ENCODE measurements around the gene ADH5. TPM values are rescaled to one million over a fixed set of nuclear protein-coding genes. Genes with fewer than 3 reads are reported as not detected.
"Not testable (repeated sequence)": the region's sequence is repeated elsewhere in the genome, so short reads cannot be mapped to it uniquely, and the experiment has no call there.

Gene ADH5
- total and polyA plus RNA-seq, 4 donors: 90.4 to 190 (median 120) TPM

DNA sequence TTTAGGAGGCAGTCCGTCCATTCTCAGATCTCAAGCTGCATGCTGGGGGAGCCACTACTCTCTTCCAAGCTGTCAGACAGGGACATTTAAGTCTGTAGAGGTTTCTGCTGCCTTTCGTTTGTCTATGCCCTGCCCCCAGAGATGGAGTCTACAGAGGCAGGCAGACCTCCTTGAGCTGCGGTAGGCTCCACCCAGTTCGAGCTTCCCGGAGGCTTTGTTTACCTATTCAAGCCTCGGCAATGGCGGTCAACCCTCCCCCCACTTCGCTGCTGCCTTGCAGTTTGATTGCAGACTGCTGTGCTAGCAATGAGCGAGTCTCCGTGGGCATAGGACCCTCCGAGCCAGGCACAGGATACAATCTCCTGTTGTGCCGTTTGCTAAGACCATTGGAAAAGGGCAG lies 10.7 kb upstream of the ADH5 start:
- no peak overlapping the region for H3K27ac ChIP-seq (ENCODE audit: low read depth in 1 of 2, low read length in 2 of 2)
- no peak for TF ChIP-seq GABPA (IDR thresholded peaks at IDR 0.05 in 1 of 2, conservative IDR thresholded peaks at IDR 0.05 in 1 of 2)
- no peak for TF ChIP-seq NR2F2 (IDR thresholded peaks at IDR 0.05)
- TF ChIP-seq, protein P1, sequence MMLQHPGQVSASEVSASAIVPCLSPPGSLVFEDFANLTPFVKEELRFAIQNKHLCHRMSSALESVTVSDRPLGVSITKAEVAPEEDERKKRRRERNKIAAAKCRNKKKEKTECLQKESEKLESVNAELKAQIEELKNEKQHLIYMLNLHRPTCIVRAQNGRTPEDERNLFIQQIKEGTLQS (IDR thresholded peaks at IDR 0.05): no peak
- no peak for TF ChIP-seq SP1 (IDR thresholded peaks at IDR 0.05)
- no peak for TF ChIP-seq RXRA (IDR thresholded peaks at IDR 0.05)
- no peak for TF ChIP-seq RAD21 (IDR thresholded peaks at IDR 0.05)
- no peak for TF ChIP-seq EGR1 (IDR thresholded peaks at IDR 0.05; ENCODE audit: low read depth in 2 of 2)
- TF ChIP-seq, protein P2, sequence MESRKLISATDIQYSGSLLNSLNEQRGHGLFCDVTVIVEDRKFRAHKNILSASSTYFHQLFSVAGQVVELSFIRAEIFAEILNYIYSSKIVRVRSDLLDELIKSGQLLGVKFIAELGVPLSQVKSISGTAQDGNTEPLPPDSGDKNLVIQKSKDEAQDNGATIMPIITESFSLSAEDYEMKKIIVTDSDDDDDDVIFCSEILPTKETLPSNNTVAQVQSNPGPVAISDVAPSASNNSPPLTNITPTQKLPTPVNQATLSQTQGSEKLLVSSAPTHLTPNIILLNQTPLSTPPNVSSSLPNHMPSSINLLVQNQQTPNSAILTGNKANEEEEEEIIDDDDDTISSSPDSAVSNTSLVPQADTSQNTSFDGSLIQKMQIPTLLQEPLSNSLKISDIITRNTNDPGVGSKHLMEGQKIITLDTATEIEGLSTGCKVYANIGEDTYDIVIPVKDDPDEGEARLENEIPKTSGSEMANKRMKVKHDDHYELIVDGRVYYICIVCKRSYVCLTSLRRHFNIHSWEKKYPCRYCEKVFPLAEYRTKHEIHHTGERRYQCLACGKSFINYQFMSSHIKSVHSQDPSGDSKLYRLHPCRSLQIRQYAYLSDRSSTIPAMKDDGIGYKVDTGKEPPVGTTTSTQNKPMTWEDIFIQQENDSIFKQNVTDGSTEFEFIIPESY (IDR thresholded peaks at IDR 0.05): no peak
- TF ChIP-seq, protein P3, sequence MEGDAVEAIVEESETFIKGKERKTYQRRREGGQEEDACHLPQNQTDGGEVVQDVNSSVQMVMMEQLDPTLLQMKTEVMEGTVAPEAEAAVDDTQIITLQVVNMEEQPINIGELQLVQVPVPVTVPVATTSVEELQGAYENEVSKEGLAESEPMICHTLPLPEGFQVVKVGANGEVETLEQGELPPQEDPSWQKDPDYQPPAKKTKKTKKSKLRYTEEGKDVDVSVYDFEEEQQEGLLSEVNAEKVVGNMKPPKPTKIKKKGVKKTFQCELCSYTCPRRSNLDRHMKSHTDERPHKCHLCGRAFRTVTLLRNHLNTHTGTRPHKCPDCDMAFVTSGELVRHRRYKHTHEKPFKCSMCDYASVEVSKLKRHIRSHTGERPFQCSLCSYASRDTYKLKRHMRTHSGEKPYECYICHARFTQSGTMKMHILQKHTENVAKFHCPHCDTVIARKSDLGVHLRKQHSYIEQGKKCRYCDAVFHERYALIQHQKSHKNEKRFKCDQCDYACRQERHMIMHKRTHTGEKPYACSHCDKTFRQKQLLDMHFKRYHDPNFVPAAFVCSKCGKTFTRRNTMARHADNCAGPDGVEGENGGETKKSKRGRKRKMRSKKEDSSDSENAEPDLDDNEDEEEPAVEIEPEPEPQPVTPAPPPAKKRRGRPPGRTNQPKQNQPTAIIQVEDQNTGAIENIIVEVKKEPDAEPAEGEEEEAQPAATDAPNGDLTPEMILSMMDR (IDR thresholded peaks at IDR 0.05; ENCODE audit: low read depth, low read length, missing input control): no peak
- TF ChIP-seq, protein P4, sequence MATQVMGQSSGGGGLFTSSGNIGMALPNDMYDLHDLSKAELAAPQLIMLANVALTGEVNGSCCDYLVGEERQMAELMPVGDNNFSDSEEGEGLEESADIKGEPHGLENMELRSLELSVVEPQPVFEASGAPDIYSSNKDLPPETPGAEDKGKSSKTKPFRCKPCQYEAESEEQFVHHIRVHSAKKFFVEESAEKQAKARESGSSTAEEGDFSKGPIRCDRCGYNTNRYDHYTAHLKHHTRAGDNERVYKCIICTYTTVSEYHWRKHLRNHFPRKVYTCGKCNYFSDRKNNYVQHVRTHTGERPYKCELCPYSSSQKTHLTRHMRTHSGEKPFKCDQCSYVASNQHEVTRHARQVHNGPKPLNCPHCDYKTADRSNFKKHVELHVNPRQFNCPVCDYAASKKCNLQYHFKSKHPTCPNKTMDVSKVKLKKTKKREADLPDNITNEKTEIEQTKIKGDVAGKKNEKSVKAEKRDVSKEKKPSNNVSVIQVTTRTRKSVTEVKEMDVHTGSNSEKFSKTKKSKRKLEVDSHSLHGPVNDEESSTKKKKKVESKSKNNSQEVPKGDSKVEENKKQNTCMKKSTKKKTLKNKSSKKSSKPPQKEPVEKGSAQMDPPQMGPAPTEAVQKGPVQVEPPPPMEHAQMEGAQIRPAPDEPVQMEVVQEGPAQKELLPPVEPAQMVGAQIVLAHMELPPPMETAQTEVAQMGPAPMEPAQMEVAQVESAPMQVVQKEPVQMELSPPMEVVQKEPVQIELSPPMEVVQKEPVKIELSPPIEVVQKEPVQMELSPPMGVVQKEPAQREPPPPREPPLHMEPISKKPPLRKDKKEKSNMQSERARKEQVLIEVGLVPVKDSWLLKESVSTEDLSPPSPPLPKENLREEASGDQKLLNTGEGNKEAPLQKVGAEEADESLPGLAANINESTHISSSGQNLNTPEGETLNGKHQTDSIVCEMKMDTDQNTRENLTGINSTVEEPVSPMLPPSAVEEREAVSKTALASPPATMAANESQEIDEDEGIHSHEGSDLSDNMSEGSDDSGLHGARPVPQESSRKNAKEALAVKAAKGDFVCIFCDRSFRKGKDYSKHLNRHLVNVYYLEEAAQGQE (IDR thresholded peaks at IDR 0.05): no peak
- TF ChIP-seq HNF4A (conservative IDR thresholded peaks at IDR 0.05): no peak
- TF ChIP-seq HNF4G (IDR thresholded peaks at IDR 0.05): no peak
- TF ChIP-seq, protein P5, sequence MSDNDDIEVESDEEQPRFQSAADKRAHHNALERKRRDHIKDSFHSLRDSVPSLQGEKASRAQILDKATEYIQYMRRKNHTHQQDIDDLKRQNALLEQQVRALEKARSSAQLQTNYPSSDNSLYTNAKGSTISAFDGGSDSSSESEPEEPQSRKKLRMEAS (IDR thresholded peaks at IDR 0.05): no peak
- TF ChIP-seq YY1 (IDR thresholded peaks at IDR 0.05): no peak
- no peak for TF ChIP-seq JUND (IDR thresholded peaks at IDR 0.05)
- no peak for TF ChIP-seq TAF1 (conservative IDR thresholded peaks at IDR 0.05)
- TF ChIP-seq FOXA2 (IDR thresholded peaks at IDR 0.05): no peak
- TF ChIP-seq FOXA1 (IDR thresholded peaks at IDR 0.05): no peak
- no peaks in the 10 kb centered on the region for H3K4me1 ChIP-seq (ENCODE audit: control insufficient read depth in 4 of 4, insufficient read depth in 4 of 4, low read length in 3 of 4)
- H3K9ac ChIP-seq (ENCODE audit: low read depth in 1 of 2, low read length in 2 of 2): no peak overlapping the region
- no peaks in the 10 kb centered on the region for H3K27me3 ChIP-seq (ENCODE audit: control insufficient read depth in 4 of 4, insufficient read depth in 4 of 4, low read length in 3 of 4)
- no peak overlapping the region for H3K4me3 ChIP-seq (ENCODE audit: low read depth in 1 of 3, low read length in 3 of 3)
- peaks cover 0 to 2% (median 0%) of the 10 kb centered on the region in 4 donors for H3K36me3 ChIP-seq (ENCODE audit: control insufficient read depth in 4 of 4, insufficient read depth in 3 of 4, low read depth in 1 of 4, low read length in 3 of 4)
- no peak for DNase-seq (ENCODE audit: low spot score)
- no peaks in the 10 kb centered on the region for H3K9me3 ChIP-seq (ENCODE audit: control insufficient read depth in 4 of 4, low read length in 3 of 4)
- 93% methylated on average over 12 of the region's 12 CpGs for WGBS

DNA sequence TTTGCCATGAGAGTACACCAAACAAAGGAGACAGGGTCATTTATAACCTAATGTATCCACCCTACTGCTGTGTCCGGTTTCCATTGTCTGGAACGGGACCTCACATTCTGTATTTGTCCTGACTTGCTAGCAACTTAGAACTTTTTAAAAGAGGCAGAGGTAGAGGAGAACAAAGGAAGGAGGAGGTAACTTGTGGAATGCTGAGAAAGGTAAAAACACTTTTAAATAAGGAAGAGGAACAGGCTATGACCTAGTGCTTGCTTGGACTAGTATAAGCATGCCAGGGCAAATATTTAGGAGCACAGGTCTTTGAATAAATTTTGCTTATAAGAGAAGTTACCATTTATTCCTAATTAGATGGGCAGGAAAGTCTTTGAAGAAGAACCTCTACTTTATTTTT lies 3.3 kb upstream of the ADH5 start:
- peaks cover 2 to 12% (median 6%) of the 10 kb centered on the region in 4 donors for H3K4me1 ChIP-seq (ENCODE audit: control insufficient read depth in 4 of 4, insufficient read depth in 4 of 4, low read length in 3 of 4)
- H3K27me3 ChIP-seq (ENCODE audit: control insufficient read depth in 4 of 4, insufficient read depth in 4 of 4, low read length in 3 of 4); DNase-seq (ENCODE audit: low spot score); H3K9ac ChIP-seq (ENCODE audit: low read depth in 1 of 2, low read length in 2 of 2); H3K27ac ChIP-seq (ENCODE audit: low read depth in 1 of 2, low read length in 2 of 2); H3K36me3 ChIP-seq (ENCODE audit: control insufficient read depth in 4 of 4, insufficient read depth in 3 of 4, low read depth in 1 of 4, low read length in 3 of 4); H3K9me3 ChIP-seq (ENCODE audit: control insufficient read depth in 4 of 4, low read length in 3 of 4); H3K4me3 ChIP-seq (ENCODE audit: low read depth in 1 of 3, low read length in 3 of 3): not testable (repeated sequence)
- 93% methylated on average over 2 of the region's 2 CpGs for WGBS

Measured in liver (tissue), 9 donors.